DOHH2 (cell line): ENCODE results near the gene ARHGAP19.
"Not testable (repeated sequence)": the region's sequence is repeated elsewhere in the genome, so short reads cannot be mapped to it uniquely, and the experiment has no call there.

Experiments
- H3F3A ChIP-seq: fragments of 200-600 bp; sonication (generic), shearing (Covaris generic); 2 replicates; pipeline ENCODE4 v1.6.0; 2016; ENCODE audit warnings: antibody characterized with exemption, mild to moderate bottlenecking; ENCODE audit not compliant: control insufficient read depth, insufficient read depth
- H3K27ac ChIP-seq: fragments of 200-600 bp; sonication (generic); 2 replicates; pipeline ENCODE4 v1.5.1; 2014; ENCODE audit warnings: low read depth, mild to moderate bottlenecking, low read length, moderate library complexity
- H3K27me3 ChIP-seq: fragments of 200-600 bp; sonication (generic); 2 replicates; pipeline ENCODE4 v1.6.1; 2014; ENCODE audit warnings: mild to moderate bottlenecking, low read length, mixed read lengths; ENCODE audit not compliant: control insufficient read depth
- H3K36me3 ChIP-seq: fragments of 200-600 bp; sonication (generic); 2 replicates; pipeline ENCODE4 v1.6.1; 2014; ENCODE audit warnings: mild to moderate bottlenecking, low read length, moderate library complexity, mixed read lengths; ENCODE audit not compliant: control insufficient read depth
- H3K4me1 ChIP-seq: fragments of 200-600 bp; sonication (generic); 2 replicates; pipeline ENCODE4 v1.6.1; 2014; ENCODE audit warnings: mild to moderate bottlenecking, low read length, mixed read lengths; ENCODE audit not compliant: control insufficient read depth
- H3K4me2 ChIP-seq: fragments of 200-600 bp; sonication (generic); 2 replicates; pipeline ENCODE4 v1.6.0; 2014; ENCODE audit warnings: mild to moderate bottlenecking, low read length, moderate library complexity
- H3K4me3 ChIP-seq: fragments of 200-600 bp; sonication (generic); 2 replicates; pipeline ENCODE4 v1.5.1; 2014; ENCODE audit warnings: mild to moderate bottlenecking, low read length, mixed read lengths
- H3K79me2 ChIP-seq: fragments of 200-600 bp; sonication (generic); 2 replicates; pipeline ENCODE4 v1.6.1; 2014; ENCODE audit warnings: mild to moderate bottlenecking, low read length, mixed read lengths; ENCODE audit not compliant: control insufficient read depth
- H3K9me2 ChIP-seq: fragments of 200-600 bp; sonication (generic); replicated peaks from 2 replicates; pipeline ENCODE4 v1.6.1; 2014; ENCODE audit warnings: mild to moderate bottlenecking, low read length, mixed read lengths; ENCODE audit not compliant: control insufficient read depth
- H3K9me3 ChIP-seq: fragments of 200-600 bp; sonication (generic); 2 replicates; pipeline ENCODE4 v1.6.1; 2014; ENCODE audit warnings: antibody characterized with exemption, low read length, mixed read lengths; ENCODE audit not compliant: control insufficient read depth, insufficient read depth
- H4K20me1 ChIP-seq: fragments of 200-600 bp; sonication (generic); 2 replicates; pipeline ENCODE4 v1.6.0; 2014; ENCODE audit warnings: low read depth, mild to moderate bottlenecking, antibody characterized with exemption, low read length, moderate library complexity; ENCODE audit not compliant: control insufficient read depth, insufficient read depth
- EZH2phosphoT487 ChIP-seq: fragments of 200-600 bp; sonication (generic); IDR thresholded peaks from 2 replicates; pipeline ENCODE4 v1.6.1; 2017; ENCODE audit warnings: borderline replicate concordance, mild to moderate bottlenecking, antibody characterized with exemption, low read length, moderate library complexity, mixed read lengths
- TF ChIP-seq, protein P1 (sequence below): fragments of 200-600 bp; sonication (generic); IDR thresholded peaks from one replicate; pipeline ENCODE4 v1.5.1; 2014; ENCODE audit warnings: antibody characterized with exemption, mild to moderate bottlenecking, low read depth, low read length; ENCODE audit not compliant: poor library complexity, severe bottlenecking

Gene ARHGAP19

DNA sequence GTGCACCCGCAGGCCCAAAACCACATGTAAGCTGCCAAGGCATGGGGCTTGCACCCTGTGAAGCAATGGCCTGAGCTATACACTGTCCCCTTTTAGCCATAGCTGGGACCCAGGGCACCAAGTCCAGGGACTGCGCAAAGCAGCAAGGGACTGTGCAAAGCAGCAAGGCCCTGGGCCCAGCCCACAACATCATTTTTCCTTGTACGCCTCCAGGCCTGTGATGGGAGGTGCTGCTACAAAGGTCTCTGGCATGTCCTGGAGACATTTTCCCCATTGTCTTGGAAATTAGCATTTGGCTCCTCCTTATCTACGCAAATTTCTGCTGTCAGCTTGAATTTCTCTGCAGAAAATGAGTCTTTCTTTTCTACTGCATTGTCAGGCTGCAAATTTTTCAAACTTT lies 24.8 kb downstream of the ARHGAP19 start:
- Histone ChIP-seq H3K27me3 (no peaks in the 10 kb centered on the region), H3K9me3 (peaks cover 4% of the 10 kb centered on the region; the same call in 1 of the 2 replicates), H4K20me1 (no peaks in the 10 kb centered on the region), H3K4me2 (no peak overlapping the region), H3K4me3 (no peak overlapping the region), H3F3A (peaks cover 4% of the 10 kb centered on the region), H3K36me3 (peaks cover 35% of the 10 kb centered on the region), H3K9me2 (no peaks in the 10 kb centered on the region), H3K27ac (no peak overlapping the region), H3K79me2 (peaks cover 56% of the 10 kb centered on the region), H3K4me1 (no peaks in the 10 kb centered on the region)
- TF ChIP-seq, protein P1, sequence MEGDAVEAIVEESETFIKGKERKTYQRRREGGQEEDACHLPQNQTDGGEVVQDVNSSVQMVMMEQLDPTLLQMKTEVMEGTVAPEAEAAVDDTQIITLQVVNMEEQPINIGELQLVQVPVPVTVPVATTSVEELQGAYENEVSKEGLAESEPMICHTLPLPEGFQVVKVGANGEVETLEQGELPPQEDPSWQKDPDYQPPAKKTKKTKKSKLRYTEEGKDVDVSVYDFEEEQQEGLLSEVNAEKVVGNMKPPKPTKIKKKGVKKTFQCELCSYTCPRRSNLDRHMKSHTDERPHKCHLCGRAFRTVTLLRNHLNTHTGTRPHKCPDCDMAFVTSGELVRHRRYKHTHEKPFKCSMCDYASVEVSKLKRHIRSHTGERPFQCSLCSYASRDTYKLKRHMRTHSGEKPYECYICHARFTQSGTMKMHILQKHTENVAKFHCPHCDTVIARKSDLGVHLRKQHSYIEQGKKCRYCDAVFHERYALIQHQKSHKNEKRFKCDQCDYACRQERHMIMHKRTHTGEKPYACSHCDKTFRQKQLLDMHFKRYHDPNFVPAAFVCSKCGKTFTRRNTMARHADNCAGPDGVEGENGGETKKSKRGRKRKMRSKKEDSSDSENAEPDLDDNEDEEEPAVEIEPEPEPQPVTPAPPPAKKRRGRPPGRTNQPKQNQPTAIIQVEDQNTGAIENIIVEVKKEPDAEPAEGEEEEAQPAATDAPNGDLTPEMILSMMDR = no peak
- TF ChIP-seq EZH2phosphoT487 = no peak

DNA sequence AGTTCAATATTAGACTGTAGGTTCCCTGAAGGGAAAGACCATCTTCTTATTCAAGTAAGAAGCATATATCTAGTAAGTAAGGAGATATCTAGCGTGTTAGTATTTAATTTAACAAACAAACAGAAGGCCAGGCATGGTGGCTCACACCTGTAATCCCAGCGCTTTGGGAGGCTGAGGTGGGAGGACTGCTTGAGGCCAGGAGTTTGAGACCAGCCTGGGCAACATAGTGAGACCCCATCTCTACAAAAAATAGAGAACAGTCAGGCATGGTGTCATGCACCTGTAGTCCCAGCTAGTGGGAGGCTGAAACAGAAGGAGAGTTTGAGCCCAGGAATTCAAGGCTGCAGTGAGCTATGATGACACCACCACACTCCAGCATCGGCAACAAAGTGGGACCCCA lies 27.3 kb downstream of the ARHGAP19 start:
- H3K9me3 ChIP-seq, H4K20me1 ChIP-seq, H3K27me3 ChIP-seq, H3F3A ChIP-seq, H3K4me2 ChIP-seq, H3K9me2 ChIP-seq, H3K4me1 ChIP-seq, H3K4me3 ChIP-seq, H3K27ac ChIP-seq: not testable (repeated sequence)
- Histone ChIP-seq H3K79me2 (peaks cover 40% of the 10 kb centered on the region), H3K36me3 (peaks cover 40% of the 10 kb centered on the region)

DNA sequence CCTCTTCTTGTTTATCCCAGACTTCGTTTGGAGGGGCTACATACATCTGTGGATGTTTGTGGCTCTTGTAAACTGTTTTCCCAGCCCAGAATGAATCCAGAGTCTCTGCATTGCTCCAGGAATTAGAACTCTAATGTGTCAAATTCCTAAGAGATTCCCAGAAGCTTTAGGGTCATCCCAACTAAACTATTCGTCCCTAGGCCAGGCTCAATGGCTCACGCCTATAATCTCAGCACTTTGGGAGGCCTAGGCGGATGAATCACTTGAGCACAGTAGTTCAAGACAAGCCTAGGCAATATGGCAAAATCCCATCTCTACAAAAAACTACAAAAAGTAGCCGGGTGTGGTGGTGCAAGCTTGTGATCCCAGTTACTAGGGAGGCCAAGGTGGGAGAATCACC lies 28.5 kb downstream of the ARHGAP19 start:
- H3K27me3 ChIP-seq = no peaks in the 10 kb centered on the region
- peaks cover 46% of the 10 kb centered on the region for H3K36me3 ChIP-seq
- H3K9me2 ChIP-seq = no peaks in the 10 kb centered on the region
- no peaks in the 10 kb centered on the region for H3K4me1 ChIP-seq
- H3K9me3 ChIP-seq = peaks cover 4% of the 10 kb centered on the region; the same call in 1 of the 2 replicates
- no peak overlapping the region for H3K4me3 ChIP-seq
- no peaks in the 10 kb centered on the region for H3F3A ChIP-seq
- H3K79me2 ChIP-seq = peaks cover 29% of the 10 kb centered on the region
- H4K20me1 ChIP-seq = no peaks in the 10 kb centered on the region
- H3K27ac ChIP-seq = no peak overlapping the region
- H3K4me2 ChIP-seq = no peak overlapping the region
- TF ChIP-seq, protein P1 = no peak
- TF ChIP-seq EZH2phosphoT487 = no peak

DNA sequence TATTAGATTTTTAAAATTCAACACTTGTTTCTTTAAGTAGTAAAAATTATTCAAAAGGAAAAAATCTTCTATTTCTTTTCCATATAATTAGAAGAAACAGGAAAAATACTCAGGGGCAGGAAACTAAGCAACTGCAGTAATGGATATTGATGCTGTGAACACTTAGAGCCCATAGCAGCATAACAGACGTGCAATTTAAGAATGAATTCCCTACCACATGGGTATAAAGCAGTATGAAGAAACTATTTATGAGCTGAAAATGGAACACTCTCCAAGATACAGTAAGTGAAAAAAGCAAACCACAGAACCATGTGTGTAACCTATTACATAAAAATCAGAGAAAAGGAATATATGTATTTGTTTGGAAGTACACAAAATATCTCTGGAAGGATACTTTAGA lies 30.8 kb downstream of the ARHGAP19 start:
- Histone ChIP-seq H3K9me3 (no peaks in the 10 kb centered on the region), H3K4me3 (no peak overlapping the region), H3F3A (no peaks in the 10 kb centered on the region), H3K27me3 (no peaks in the 10 kb centered on the region), H4K20me1 (no peaks in the 10 kb centered on the region), H3K79me2 (peaks cover 8% of the 10 kb centered on the region), H3K4me1 (no peaks in the 10 kb centered on the region), H3K4me2 (no peak overlapping the region), H3K36me3 (peaks cover 52% of the 10 kb centered on the region), H3K27ac (no peak overlapping the region), H3K9me2 (no peaks in the 10 kb centered on the region)
- TF ChIP-seq, protein P1 = no peak
- no peak for TF ChIP-seq EZH2phosphoT487
